Kidney epithelial cell (primary cell): Measurements from ENCODE around the gene RAVER1. TPM values are rescaled to one million over a fixed set of nuclear protein-coding genes. Genes with fewer than 3 reads are reported as not detected.
"Not testable (repeated sequence)": the region's sequence is repeated elsewhere in the genome, so short reads cannot be mapped to it uniquely, and the experiment has no call there.

Source experiments
- DNase-seq: peaks from one replicate; pipeline ENCODE4 v3.0.0-alpha.2; 2010; ENCODE audit warnings: low read depth
- H3K27me3 ChIP-seq: 2 replicates; pipeline ENCODE4 v1.6.0; 2011; ENCODE audit warnings: low read length; ENCODE audit not compliant: control insufficient read depth, insufficient read depth
- H3K36me3 ChIP-seq: 2 replicates; pipeline ENCODE4 v1.5.1; 2011; ENCODE audit warnings: low read length; ENCODE audit not compliant: control insufficient read depth, insufficient read depth
- H3K4me3 ChIP-seq: 2 replicates; pipeline ENCODE4 v1.5.1; 2011; ENCODE audit warnings: low read depth, mild to moderate bottlenecking, control low read depth, low read length
- total RNA-seq: library from RNA; depleted of rRNA; stranded (reverse); fragments of >200 nt; gene quantifications from 2 replicates; pipeline ENCODE4 v1.2.3, GENCODE V29; 2015
- TF ChIP-seq, protein P1 (sequence below): IDR thresholded peaks from 2 replicates; pipeline ENCODE4 v1.5.1; 2011; ENCODE audit warnings: mild to moderate bottlenecking, moderate library complexity, low read length, control low read depth, inconsistent platforms; ENCODE audit not compliant: insufficient read depth, poor library complexity, severe bottlenecking

Gene RAVER1
- total RNA-seq, 1 donor from 2014 or later = 32.9 TPM

DNA sequence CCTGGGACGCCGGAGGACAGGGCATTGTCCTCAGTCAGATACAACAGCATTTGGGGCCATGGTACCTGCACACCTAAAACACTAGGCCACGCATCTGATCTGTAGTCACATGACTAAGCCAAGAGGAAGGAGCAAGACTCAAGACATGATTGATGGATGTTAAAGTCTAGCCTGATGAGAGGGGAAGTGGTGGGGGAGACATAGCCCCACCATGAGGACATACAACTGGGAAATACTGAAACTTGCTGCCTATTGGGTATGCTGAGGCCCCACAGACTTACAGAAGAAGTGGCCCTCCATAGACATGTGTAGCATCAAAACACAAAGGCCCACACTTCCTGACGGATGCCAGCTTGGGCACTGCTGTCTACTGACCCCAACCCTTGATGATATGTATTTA lies 47.9 kb downstream of the RAVER1 start:
- DNase-seq = no peak
- TF ChIP-seq, protein P1, sequence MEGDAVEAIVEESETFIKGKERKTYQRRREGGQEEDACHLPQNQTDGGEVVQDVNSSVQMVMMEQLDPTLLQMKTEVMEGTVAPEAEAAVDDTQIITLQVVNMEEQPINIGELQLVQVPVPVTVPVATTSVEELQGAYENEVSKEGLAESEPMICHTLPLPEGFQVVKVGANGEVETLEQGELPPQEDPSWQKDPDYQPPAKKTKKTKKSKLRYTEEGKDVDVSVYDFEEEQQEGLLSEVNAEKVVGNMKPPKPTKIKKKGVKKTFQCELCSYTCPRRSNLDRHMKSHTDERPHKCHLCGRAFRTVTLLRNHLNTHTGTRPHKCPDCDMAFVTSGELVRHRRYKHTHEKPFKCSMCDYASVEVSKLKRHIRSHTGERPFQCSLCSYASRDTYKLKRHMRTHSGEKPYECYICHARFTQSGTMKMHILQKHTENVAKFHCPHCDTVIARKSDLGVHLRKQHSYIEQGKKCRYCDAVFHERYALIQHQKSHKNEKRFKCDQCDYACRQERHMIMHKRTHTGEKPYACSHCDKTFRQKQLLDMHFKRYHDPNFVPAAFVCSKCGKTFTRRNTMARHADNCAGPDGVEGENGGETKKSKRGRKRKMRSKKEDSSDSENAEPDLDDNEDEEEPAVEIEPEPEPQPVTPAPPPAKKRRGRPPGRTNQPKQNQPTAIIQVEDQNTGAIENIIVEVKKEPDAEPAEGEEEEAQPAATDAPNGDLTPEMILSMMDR = no peak
- Histone ChIP-seq H3K36me3 (no peaks in the 10 kb centered on the region), H3K4me3 (no peak overlapping the region), H3K27me3 (peaks cover 35% of the 10 kb centered on the region)

DNA sequence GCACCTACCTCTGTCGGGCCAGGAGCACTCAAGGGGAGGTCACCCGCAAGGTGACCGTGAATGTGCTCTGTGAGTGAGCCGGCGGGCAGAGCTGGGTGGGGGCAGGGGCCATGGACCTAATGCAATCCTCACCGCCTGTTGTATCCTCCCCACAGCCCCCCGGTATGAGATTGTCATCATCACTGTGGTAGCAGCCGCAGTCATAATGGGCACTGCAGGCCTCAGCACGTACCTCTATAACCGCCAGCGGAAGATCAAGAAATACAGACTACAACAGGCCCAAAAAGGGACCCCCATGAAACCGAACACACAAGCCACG lies 48.4 kb downstream of the RAVER1 start:
- no peak for DNase-seq
- Histone ChIP-seq H3K36me3 (no peaks in the 10 kb centered on the region), H3K27me3 (peaks cover 31% of the 10 kb centered on the region), H3K4me3 (no peak overlapping the region)
- TF ChIP-seq, protein P1 = no peak

DNA sequence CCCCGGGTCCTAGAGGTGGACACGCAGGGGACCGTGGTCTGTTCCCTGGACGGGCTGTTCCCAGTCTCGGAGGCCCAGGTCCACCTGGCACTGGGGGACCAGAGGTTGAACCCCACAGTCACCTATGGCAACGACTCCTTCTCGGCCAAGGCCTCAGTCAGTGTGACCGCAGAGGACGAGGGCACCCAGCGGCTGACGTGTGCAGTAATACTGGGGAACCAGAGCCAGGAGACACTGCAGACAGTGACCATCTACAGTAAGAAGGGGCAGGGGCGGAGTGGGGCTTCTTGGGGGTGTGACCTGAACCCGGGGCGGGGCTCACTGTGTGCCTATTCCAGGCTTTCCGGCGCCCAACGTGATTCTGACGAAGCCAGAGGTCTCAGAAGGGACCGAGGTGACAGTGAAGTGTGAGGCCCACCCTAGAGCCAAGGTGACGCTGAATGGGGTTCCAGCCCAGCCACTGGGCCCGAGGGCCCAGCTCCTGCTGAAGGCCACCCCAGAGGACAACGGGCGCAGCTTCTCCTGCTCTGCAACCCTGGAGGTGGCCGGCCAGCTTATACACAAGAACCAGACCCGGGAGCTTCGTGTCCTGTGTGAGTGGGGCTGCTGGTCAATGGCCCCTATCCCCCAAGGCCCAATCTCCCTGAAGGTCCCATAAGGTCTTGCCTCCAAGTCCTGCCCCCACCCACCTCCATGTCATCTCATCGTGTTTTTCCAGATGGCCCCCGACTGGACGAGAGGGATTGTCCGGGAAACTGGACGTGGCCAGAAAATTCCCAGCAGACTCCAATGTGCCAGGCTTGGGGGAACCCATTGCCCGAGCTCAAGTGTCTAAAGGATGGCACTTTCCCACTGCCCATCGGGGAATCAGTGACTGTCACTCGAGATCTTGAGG lies 49.0 kb downstream of the RAVER1 start:
- TF ChIP-seq, protein P1 = no peak

DNA sequence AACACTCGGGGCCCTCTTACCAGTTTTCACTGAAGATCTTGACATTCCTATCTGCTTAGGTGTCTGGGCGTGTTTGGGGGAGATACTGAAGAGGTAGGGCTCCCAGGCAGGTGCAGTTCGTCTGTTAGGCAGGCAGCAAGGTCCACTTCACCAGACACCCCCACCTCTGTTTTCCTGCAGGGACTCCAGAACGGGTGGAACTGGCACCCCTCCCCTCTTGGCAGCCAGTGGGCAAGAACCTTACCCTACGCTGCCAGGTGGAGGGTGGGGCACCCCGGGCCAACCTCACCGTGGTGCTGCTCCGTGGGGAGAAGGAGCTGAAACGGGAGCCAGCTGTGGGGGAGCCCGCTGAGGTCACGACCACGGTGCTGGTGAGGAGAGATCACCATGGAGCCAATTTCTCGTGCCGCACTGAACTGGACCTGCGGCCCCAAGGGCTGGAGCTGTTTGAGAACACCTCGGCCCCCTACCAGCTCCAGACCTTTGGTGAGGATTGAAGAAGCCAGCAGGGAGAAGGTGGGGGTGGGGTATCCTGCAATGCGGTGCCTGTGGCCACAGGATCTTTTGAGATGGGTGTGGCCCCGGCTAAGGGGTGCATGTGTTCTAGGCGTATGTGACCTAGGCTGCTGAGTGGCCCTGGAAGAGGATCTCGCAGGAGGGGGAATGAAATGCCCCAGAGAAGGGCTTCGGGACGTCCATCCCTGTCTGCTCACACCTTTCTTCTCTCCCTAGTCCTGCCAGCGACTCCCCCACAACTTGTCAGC lies 49.8 kb downstream of the RAVER1 start:
- H3K36me3 ChIP-seq = no peaks in the 10 kb centered on the region
- DNase-seq = no peak
- TF ChIP-seq, protein P1 = no peak
- H3K27me3 ChIP-seq = peaks cover 18% of the 10 kb centered on the region
- H3K4me3 ChIP-seq = no peak overlapping the region

More for the DNA sequence above, 49.0 kb downstream of the RAVER1 start:
- DNase-seq = no peak
- Histone ChIP-seq H3K36me3 (no peaks in the 10 kb centered on the region), H3K4me3 (no peak overlapping the region), H3K27me3 (peaks cover 24% of the 10 kb centered on the region)

DNA sequence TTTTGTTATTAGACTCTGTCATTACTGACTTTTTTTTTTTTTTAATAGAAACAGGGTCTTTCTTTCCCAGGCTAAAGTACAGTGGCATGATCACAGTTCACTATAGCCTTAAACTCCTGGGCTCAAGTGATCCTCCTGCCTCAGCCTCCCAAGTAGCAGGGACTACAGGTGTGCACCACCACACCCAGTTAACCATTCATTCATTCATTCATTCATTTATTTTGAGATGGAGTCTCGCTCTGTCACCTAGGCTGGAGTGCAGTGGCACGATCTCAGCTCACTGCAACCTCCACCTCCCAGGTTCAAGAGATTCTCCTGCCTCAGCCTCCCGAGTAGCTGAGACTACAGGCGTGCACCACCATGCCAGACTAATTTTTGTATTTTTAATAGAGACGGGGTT lies 51.3 kb downstream of the RAVER1 start:
- H3K36me3 ChIP-seq, H3K27me3 ChIP-seq, DNase-seq, H3K4me3 ChIP-seq: not testable (repeated sequence)

DNA sequence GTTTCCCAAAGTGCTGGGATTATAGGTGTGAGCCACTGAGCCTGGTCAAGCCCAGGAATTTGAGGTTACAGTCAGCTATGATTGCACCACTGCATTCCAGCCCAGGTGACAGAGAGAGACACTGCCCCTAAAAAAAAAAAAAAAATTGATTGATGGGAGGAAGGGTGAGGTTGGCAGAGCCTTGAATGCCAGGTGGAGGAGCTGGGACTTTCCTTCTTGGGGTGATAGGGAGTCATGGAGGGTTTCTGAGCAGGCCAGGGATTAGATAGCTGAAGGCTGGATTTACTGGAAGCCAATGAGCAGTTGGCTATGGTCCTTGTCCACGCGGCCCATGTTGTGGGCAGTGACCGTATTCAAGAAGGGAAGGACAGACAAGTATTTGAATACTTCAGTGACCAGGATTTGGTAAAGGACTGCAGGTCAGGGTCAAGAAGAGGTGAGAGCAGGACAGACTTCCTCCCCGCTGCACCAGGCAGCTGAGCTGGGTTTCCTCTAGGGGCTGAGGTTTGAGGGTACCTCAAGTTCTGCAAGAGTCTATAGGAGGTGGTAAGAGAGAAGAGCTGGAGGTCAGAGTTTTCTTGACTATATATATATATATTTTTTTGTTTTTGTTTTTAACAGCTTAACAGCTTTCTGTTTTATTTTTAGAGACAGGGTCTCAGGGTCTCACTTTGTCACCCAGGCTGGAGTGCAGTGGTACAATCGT lies 53.4 kb downstream of the RAVER1 start:
- DNase-seq = no peak
- Histone ChIP-seq H3K36me3 (no peaks in the 10 kb centered on the region), H3K27me3 (no peaks in the 10 kb centered on the region), H3K4me3 (no peak overlapping the region)
- TF ChIP-seq, protein P1 = no peak
